HuH-7 (cell line): ENCODE data around the gene ZNF334.
A peak's percentile ranks its signal among the peaks of the same experiment; 100 is the strongest.

Source experiments
- DNase-seq: peaks from one replicate; pipeline ENCODE4 v3.0.0; 2011; ENCODE audit warnings: low spot score

The ZNF334 gene

DNA sequence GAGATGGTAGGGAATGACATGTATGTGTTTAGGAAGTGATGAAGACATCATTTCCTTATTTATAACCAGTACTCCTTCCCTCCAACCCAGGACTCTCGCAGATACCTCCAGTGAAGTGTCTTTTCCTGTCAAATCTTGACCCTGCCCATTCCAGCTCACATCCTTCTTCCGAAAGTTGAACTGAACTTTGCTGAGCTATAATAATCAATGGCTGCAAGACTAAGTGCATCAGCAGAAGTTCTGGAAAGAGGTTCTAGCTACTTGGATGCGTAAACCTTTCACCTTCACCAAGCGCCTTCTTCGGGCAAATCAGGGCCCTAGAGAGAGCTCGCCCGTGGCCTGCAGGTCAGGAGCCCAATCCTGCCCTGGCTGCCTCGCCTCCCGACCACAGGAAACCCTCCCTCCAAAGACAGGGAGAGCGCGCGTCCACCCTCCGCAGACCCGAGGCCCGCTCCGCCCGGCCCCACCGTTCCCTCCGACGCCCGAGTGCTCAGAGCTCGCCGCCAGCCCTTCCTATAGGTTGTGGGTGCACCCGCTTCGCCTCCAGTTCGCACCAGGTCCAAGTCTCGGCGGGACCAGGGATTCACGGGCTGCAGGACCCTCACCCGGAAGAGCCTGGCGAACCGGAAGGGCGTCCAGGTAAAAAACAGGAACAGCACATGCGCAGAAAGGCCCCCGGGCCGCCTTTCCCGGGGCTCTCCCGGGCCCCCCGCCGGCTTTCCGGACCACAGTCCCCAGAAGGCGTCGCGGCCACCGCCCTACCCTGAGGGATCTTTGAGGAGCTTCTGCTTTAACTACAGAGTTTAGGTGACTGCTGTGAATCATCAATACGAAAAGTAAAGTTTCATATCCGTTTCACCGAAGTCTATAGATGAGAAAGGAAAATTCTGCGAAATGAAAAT, at the start of gene ZNF334:
ZNF334 (minus strand) TSS at position 617 of the 902 bp plus-strand sequence. CDS start 1,457 bp downstream, outside the sequence.
- DNase-seq, result no peak

GRCh38 chr20:46562373-46563169, 49.2 kb upstream of the ZNF334 start:
- peak; percentile 79 for DNase-seq

GRCh38 chr20:46562009-46562372, 48.6 kb upstream of the ZNF334 start:
- DNase-seq, result no peak

- DNase-seq, result no peak
Measured at GRCh38 chr20:46559685-46560440, 46.5 kb upstream of the ZNF334 start.

- DNase-seq, result no peak
Measured at GRCh38 chr20:46559001-46559400, 45.6 kb upstream of the ZNF334 start.

DNA sequence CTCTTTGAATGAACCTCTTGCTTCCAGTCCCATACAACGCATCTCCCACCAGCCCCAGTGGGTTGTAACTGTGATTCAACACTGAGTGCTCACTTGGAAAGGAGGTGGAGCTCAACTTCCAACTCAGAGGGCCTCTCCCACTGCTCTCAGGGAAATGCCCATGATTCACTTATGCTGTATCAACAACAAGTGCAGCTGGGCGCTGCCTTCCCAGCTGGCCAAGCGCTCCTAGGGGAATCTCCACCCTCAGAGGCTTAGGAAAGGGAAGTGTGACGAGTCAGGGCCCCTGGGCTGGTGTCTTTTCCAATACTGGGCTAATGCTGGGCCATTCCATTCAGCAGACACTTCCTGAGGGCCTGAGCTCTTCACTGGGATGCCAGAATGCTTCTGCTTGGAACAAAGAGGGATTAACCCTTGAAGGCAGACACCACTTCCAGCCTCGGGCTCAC, 45.2 kb upstream of the ZNF334 start:
- DNase-seq, result no peak

DNA sequence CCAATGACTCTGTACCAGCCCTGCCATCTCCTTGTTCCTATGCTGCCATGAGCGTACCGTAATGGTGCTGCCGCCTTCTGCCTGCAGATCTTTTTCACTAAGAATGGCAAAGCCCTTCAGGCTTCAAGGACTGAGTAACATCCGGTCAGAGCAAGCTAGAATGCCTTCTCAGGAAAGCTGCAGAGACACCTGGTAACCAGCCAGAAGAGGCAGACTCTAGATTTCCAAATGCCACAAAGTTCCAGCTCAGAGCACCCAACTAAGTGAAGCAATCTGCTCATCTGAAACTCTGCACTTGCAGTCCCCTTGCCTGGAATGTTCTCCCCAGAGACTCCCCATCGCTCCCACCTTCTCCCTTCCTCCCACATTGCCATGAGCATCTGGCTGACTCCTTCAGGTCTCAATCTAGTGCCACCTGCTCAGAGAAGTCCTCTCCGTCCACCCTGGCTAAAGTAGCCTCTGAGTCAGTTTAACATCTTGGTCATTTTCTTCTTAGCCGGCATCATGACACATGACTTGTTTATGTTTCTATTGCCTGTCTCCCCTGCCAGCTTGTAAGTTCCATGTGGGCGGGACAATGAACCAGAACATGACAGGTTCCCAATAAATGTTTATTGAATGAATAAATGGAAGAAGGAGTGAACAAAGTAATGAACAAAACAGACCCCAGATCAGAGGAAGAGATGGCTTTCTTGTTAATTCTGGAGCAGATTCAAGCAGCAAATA, 44.0 kb upstream of the ZNF334 start:
- no peak for DNase-seq

DNA sequence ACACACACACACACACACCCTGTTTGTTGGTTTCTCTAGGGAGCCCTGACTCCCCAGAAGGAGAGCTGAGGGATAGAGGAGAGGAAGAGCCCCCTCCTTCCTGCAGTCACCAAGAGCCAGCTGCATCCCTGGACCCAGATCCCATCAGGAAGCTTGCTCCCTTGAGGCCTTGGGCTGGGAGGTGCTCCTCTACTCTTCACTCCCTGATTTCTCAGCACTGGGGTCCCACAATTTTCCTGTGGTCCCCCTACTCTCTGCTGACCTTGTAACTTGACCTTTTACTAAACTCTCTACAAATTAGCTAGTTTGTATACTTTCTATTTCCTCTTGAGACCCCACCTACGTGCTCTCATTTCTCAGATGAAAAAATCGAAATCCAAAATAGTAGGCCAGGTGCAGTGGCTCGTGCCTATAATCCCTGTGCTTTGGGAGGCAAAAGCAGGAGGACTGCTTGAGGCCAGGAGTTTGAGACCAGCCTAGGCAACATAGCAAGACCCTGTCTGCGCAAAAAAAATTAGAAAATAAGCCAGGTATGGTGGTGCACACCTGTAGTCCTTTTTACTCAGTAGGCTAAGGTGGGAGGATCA, 42.1 kb upstream of the ZNF334 start:
- DNase-seq, result no peak

GRCh38 chr20:46554828-46555227, 41.5 kb upstream of the ZNF334 start:
- no peak for DNase-seq

- DNase-seq, result no peak
Measured at GRCh38 chr20:46553926-46554325, 40.6 kb upstream of the ZNF334 start.

- no peak for DNase-seq
Measured at GRCh38 chr20:46552460-46553420, 39.4 kb upstream of the ZNF334 start.

GRCh38 chr20:46551522-46552381, 38.4 kb upstream of the ZNF334 start:
- DNase-seq, result no peak

- no peak for DNase-seq
Measured at GRCh38 chr20:46550461-46550860, 37.1 kb upstream of the ZNF334 start, which contains the start of gene OCSTAMP. TSS of gene OCSTAMP (minus strand) at chr20:46550654. CDS start at chr20:46550560, 94 bp downstream.

GRCh38 chr20:46549188-46549972, 36.0 kb upstream of the ZNF334 start:
- DNase-seq, result no peak

- DNase-seq, result no peak
Measured at GRCh38 chr20:46548688-46549087, 35.3 kb upstream of the ZNF334 start.

GRCh38 chr20:46547995-46548394, 34.6 kb upstream of the ZNF334 start:
- DNase-seq, result no peak

DNA sequence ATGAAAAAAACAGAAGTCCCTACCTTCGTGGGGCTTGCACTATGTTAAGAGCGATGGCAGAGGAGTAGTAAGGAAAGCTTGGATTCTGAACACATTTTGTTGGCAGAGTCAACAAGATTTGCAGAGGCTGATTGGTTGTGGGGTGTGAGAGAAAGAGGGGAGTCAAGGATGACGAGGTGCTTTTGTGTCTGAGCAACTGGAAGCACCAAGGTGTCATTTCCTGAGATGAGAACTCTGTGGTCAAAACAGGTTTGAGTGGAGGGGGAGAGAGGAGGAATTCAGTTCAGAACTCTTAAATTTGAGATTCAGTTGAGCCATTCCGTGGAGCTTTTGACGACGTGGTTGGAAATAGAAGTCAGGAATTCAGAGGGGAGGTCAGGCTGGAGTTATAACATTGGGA, 33.6 kb upstream of the ZNF334 start:
- DNase-seq, result no peak

DNA sequence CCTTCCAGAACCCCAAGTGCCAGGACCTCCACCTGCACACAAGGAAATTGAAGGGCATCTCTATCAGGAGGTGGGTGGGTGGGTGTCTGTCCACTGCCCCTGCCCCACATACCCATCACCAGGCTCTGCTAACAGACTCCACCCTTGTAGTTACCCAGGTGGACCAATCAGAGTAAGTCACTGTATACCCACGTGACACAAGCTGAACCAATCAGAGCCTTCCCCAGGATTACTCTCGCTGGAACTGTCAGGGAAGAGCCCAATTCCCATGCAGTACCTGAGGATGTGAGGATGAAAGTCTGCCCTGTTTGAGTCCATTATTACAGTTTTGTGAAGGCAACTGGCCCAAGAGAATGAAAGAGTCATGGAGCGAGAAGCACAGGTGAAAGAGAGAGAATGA, 32.9 kb upstream of the ZNF334 start:
- DNase-seq, result no peak
